Muscle layer of duodenum (tissue), 2 donors: Measurements from ENCODE around the gene GFPT2.
A peak's percentile ranks its signal among the peaks of the same experiment; 100 is the strongest.

Experiments
- H3K27ac ChIP-seq: one replicate; pipeline ENCODE4 v1.7.0; 2013; ENCODE audit warnings: mild to moderate bottlenecking, low read length
- H3K27me3 ChIP-seq: one replicate; pipeline ENCODE4 v1.7.0; 2013; ENCODE audit warnings: low read depth, mild to moderate bottlenecking, control low read depth, low read length
- H3K36me3 ChIP-seq, 2 donors: one replicate each; pipeline ENCODE4 v1.7.0; 2013; ENCODE audit warnings: low read length in 2 of 2, control low read depth in 1 of 2, mild to moderate bottlenecking in 1 of 2; ENCODE audit not compliant: insufficient read depth in 2 of 2, control insufficient read depth in 1 of 2
- H3K4me1 ChIP-seq, 2 donors: one replicate each; pipeline ENCODE4 v1.7.0; 2013; ENCODE audit warnings: low read length in 2 of 2, mild to moderate bottlenecking in 2 of 2, control low read depth in 1 of 2, moderate library complexity in 1 of 2; ENCODE audit not compliant: insufficient read depth in 2 of 2, control insufficient read depth in 1 of 2
- H3K4me3 ChIP-seq, 2 donors: one replicate each; pipeline ENCODE4 v1.7.0; 2013; ENCODE audit warnings: low read length in 2 of 2, low read depth in 1 of 2, mild to moderate bottlenecking in 1 of 2
- H3K9me3 ChIP-seq, 2 donors: one replicate each; pipeline ENCODE4 v1.7.0; 2013; ENCODE audit warnings: low read length in 2 of 2, control low read depth in 1 of 2, mild to moderate bottlenecking in 1 of 2; ENCODE audit not compliant: control insufficient read depth in 1 of 2
- donor health status: healthy.

The GFPT2 gene

DNA sequence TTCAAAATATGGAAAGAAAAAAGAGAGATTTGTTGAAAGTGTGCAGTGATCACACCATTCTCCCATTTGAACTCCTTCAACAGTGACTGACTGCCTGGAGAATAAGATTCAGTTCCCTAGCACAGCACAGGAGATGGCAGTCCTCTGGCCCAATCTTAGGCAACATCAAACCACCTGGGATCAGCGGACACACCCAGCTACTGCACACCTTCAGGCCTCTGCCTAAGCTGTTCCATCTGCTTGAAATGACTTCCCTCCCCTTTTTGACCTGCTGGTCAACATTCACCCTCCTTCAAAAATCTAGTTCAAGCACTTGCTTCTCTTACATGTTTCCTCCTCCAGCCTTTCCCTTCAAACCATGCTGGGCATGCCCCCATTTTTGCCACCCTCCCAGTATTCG lies 65.7 kb downstream of the GFPT2 start:
- Histone ChIP-seq H3K36me3 (peaks cover 4 to 8% of the 10 kb centered on the region in 2 donors), H3K27me3 (no peaks in the 10 kb centered on the region), H3K27ac (no peak overlapping the region), H3K9me3 (no peaks in the 10 kb centered on the region), H3K4me3 (no peak overlapping the region), H3K4me1 (peaks cover 10 to 13% of the 10 kb centered on the region in 2 donors)

DNA sequence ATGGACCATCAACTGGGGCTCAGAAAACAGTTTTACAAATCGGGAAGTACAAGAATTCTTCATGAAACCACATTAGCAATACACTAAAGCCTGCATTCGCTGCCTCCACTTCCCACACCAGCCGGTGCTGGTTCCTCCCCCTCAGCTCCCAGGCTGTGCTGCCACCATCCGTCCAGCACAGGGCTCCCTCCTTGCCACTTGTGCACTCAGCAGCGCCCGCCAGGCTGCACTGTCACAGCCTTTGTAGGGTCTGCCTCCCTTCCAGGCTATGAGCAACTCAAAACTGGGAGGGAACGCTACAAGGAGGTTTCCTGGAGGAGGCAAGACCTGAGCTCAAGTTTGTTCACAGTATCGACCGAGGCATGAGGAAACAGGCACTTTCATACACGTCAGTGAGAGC lies 69.0 kb downstream of the GFPT2 start:
- Histone ChIP-seq H3K9me3 (peaks cover 0 to 4% of the 10 kb centered on the region in 2 donors), H3K4me3 (no peak overlapping the region), H3K27me3 (no peaks in the 10 kb centered on the region), H3K4me1 (peaks cover 3 to 4% of the 10 kb centered on the region in 2 donors), H3K36me3 (peaks cover 16% of the 10 kb centered on the region in 2 donors), H3K27ac (no peak overlapping the region)

DNA sequence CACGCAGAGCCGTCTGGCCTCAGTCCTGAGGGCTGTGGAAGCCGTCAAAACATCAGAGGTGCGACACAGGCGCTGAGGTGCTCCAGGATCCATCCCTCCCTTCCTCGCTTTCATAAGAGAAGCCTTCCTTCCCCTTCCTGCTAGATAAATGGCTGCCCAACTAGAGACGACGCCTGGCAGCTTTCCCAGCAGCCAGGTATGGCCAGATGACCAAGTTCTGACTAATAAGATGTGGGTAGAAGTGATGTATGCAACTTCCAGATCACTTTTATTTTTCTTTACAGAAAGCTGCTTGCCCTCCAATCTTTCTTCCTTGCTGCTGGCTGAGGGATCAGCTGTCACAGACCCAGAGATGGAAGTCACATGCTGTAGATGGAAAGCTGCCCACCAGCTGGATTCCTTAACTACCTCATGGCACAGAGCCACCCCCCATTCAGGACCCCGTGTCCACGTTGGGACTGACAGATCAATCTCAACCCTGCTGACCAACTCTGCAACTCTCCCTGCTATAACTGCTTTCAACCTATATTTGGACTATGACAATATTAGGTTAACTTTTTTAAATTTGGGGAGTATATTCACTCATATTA lies 70.0 kb downstream of the GFPT2 start:
- Histone ChIP-seq H3K36me3 (peaks cover 18% of the 10 kb centered on the region in 2 donors), H3K4me3 (no peak overlapping the region), H3K4me1 (peaks cover 3 to 4% of the 10 kb centered on the region in 2 donors), H3K27ac (no peak overlapping the region), H3K9me3 (peaks cover 0 to 4% of the 10 kb centered on the region in 2 donors), H3K27me3 (no peaks in the 10 kb centered on the region)

DNA sequence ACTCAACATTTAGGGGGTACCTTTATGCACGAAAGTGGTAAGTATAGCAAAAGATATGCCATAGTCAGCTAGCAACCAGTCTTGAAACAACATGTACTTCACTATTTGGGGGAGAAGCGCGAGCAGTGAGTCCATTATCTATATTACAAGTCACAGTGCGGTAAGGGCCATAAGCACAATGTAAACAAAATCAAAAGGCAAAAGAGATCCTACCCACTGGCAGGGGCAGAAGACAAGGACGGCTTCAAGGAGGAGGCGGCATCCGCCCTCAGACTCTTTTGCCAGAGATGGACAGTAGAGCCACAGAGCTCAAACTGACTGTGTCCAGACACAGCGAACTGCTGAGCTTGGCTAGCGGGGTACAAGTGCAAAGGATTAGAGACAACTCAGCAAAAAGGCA lies 70.9 kb downstream of the GFPT2 start:
- Histone ChIP-seq H3K4me3 (no peak overlapping the region), H3K27ac (no peak overlapping the region), H3K9me3 (peaks cover 0 to 4% of the 10 kb centered on the region in 2 donors), H3K36me3 (peaks cover 23 to 26% of the 10 kb centered on the region in 2 donors), H3K27me3 (no peaks in the 10 kb centered on the region), H3K4me1 (peaks cover 3 to 4% of the 10 kb centered on the region in 2 donors)

DNA sequence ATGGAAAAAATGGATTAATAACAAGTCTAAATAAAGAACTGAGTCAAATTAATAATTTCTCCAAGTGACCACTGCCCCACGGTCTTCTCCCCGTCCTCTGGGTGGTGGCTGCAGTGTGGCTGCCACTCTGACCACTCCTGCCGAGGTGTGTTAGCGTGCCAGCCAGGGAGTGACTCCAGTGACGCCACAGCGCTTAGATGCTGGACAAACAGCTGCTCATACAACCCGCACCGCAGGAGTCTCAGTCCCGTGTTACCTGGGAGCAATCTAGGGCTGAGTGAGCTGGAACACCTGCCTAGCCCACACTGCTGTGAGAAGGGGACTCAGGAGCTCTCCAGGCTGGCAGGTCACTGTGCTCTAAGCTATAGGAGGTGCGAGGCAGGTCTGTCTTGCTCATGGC lies 71.4 kb downstream of the GFPT2 start:
- H3K27ac ChIP-seq = no peak overlapping the region
- no peaks in the 10 kb centered on the region for H3K27me3 ChIP-seq
- peaks cover 25 to 30% of the 10 kb centered on the region in 2 donors for H3K36me3 ChIP-seq
- H3K4me3 ChIP-seq = no peak overlapping the region
- peaks cover 3 to 4% of the 10 kb centered on the region in 2 donors for H3K4me1 ChIP-seq
- H3K9me3 ChIP-seq = peaks cover 0 to 4% of the 10 kb centered on the region in 2 donors

DNA sequence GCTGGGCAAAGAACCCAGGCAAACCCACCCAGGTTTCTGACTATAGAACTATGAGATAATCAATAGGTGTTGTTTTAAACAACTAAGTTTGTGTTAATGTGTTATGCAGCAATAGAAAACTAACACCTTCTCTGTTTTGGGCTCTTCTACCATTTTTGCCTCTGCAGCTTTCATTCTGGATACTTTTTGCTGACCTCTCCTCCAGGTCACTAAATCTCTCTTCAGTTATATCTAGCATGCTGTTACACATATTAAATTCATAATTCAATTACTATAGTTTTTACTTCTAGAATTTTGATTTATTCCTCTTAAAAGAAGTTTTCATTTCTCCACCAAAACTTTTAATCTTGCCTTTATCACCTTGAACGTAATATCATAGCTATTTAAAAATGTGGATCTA lies 78.4 kb downstream of the GFPT2 start:
- peaks cover 20 to 48% of the 10 kb centered on the region in 2 donors for H3K36me3 ChIP-seq
- no peaks in the 10 kb centered on the region for H3K27me3 ChIP-seq
- no peaks in the 10 kb centered on the region for H3K4me1 ChIP-seq
- peaks cover 19 to 28% of the 10 kb centered on the region in 2 donors for H3K9me3 ChIP-seq
- H3K4me3 ChIP-seq = no peak overlapping the region
- H3K27ac ChIP-seq = no peak overlapping the region

DNA sequence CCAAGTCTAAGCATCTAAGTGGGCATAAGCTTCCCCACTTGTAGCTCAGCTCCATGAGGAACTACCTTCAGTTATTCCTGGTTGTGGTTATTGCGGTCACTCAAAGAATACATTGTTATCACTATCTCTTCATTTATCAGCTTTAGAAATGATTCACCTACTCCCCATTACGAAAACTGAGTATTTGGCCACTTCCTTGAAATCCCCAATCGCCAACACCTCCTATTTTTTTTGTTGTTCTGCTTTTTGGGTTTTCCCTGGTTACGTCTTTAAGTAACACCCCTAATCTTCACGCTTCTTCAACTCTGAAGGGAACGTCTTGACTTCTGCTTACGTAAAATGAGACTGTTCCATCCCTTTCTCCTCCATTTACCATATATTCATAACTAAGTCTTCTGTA lies 81.9 kb downstream of the GFPT2 start:
- H3K27me3 ChIP-seq = no peaks in the 10 kb centered on the region
- H3K36me3 ChIP-seq = peaks cover 14 to 57% of the 10 kb centered on the region in 2 donors
- no peak overlapping the region for H3K4me3 ChIP-seq
- H3K9me3 ChIP-seq = peaks cover 37 to 41% of the 10 kb centered on the region in 2 donors
- H3K4me1 ChIP-seq = no peaks in the 10 kb centered on the region
- no peak overlapping the region for H3K27ac ChIP-seq

DNA sequence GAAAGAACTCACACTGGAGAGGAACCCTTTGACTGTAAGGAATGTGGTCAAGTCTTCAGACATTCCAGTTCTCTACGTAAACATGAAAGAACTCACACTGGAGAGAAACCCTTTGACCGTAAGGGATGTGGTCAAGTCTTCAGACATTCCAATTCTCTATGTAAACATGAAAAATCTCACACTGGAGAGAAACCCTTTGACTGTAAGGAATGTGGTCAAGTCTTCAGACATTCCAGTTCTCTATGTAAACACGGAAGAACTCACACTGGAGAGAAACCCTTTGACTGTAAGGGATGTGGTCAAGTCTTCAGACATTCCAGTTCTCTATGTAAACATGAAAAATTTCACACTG lies 93.9 kb downstream of the GFPT2 start:
- Histone ChIP-seq H3K4me3 (peak overlapping the region in 1 of 2 donors; percentile 44), H3K27me3 (no peaks in the 10 kb centered on the region), H3K4me1 (no peaks in the 10 kb centered on the region), H3K9me3 (peaks cover 83 to 93% of the 10 kb centered on the region in 2 donors), H3K36me3 (peaks cover 61 to 99% of the 10 kb centered on the region in 2 donors), H3K27ac (no peak overlapping the region)

DNA sequence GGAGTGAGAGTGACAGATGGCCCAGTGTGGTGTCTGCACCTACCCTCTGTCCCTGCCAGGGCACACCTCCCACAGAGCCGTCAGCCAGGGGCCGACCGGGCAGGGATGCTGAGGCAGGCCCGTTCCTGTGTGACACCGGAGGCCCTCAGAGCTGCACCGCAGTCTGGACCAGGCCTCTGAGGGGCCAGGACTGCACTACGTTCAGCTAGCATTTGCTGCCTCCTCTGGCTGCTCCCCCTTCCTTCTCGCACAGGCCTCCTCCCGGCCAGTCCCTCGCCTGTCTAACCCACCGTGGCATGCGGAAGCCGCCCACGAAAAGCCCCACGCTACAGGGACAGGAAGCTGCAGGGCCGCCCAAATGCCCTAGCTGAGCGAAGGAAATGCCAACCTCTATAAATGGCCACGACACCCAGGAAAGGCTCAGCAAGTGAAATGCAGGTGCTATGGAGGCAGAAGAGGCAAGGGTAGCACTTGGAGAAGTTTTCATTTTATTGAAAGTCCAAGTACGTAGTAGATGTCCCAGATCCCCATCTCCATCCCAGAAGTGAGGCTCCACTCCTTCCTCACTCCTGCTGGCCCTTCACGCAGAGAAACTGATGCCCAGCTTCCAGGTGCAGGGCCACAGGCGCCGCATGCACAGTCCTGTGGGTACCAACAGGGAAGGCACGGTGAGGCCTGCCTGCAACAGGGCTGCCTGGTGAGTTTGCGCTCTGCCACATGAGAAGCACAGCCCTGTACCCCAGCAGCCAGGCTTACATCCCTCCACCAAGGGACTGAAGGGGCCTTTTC lies 99.9 kb downstream of the GFPT2 start:
- Histone ChIP-seq H3K27me3 (no peaks in the 10 kb centered on the region), H3K36me3 (peaks cover 38 to 96% of the 10 kb centered on the region in 2 donors), H3K27ac (no peak overlapping the region), H3K9me3 (peaks cover 68 to 86% of the 10 kb centered on the region in 2 donors), H3K4me1 (no peaks in the 10 kb centered on the region), H3K4me3 (peak overlapping the region; percentile 3 to 30)

DNA sequence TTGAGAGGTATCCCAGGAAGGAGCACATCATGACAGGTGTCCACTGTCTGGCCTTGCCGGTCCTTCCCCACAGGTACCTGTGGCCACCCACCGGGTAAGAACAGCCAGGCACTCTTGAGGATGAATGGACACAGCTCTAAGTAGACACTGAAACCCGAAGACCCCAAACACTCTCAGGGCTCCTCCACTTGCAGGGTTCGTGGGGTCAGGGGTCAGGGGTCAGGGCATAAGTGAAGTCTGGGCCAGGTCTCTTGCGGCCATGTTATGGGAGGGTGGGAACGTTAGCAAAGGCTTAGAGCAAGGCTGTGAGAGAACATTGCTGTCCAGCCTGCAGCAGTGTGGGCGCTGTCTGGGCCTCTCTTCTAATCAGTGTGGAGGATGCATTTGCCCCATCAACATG lies 101.2 kb downstream of the GFPT2 start:
- no peaks in the 10 kb centered on the region for H3K4me1 ChIP-seq
- H3K9me3 ChIP-seq = peaks cover 68 to 80% of the 10 kb centered on the region in 2 donors
- H3K27me3 ChIP-seq = no peaks in the 10 kb centered on the region
- H3K4me3 ChIP-seq = peak overlapping the region; percentile 2 to 30
- peaks cover 38 to 96% of the 10 kb centered on the region in 2 donors for H3K36me3 ChIP-seq
- H3K27ac ChIP-seq = no peak overlapping the region

DNA sequence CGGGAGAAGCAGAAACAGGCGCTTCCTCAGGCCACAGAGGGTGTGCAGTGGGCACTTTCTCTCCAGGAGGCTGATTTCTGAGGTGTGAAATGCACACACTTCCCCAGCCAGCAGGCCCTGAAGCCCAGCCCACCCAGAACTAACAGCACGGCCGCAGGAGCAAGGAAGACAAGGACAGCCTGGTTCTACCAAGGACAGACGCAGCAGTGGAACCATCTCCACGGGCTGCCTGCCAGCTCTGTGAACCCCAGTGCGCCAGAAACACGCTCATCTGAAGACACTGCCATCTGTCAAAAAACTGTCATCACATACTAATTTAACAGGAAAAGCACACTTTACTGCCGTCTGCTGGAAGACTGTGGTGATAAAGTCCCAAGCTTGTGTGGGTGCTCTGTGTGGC lies 102.0 kb downstream of the GFPT2 start:
- no peak overlapping the region for H3K27ac ChIP-seq
- H3K9me3 ChIP-seq = peaks cover 65 to 73% of the 10 kb centered on the region in 2 donors
- peaks cover 38 to 94% of the 10 kb centered on the region in 2 donors for H3K36me3 ChIP-seq
- H3K4me3 ChIP-seq = peak overlapping the region in 1 of 2 donors; percentile 30
- H3K4me1 ChIP-seq = no peaks in the 10 kb centered on the region
- H3K27me3 ChIP-seq = no peaks in the 10 kb centered on the region
